HG03108 (cell line): ENCODE data around the gene PNMA8B.
"Not testable (repeated sequence)": the region's sequence is repeated elsewhere in the genome, so short reads cannot be mapped to it uniquely, and the experiment has no call there.

Experiments used
- ATAC-seq: cut with Tn5 transposase; IDR thresholded peaks from one replicate; pipeline ENCODE4 v1.9.1; 2021; ENCODE audit warnings: moderate library complexity; ENCODE audit not compliant: unreplicated experiment

The PNMA8B gene

DNA sequence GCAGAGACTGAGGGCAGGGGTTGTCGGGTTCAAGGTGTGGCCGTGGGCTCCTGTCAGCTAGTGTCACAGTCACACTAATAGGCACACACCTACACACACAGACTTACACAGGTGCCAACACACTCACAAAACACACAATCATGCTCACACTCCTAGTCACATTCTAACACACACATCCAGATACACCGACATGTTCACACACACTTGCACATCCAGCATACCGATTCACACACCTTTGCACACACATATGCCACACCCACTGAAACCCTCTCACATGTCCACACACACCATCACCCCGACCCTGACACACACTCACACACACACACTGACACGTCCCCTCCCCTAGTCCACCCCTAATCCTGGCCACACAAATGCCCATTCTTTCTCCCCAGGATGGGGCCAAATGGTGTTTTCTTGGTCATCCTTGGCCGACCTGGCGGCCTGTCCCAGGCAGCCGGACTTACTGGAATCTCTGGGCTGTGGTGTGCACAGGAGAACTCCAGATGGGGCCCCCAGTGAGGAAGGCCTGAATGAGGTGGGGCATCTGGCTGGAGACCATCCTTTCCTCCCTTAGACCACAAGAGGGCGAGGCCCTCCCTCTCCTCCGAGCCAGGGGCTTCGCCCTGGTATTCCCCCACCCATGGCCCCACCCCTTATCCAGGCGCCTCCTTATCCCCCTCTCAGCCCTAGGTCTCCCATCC, 19.1 kb upstream of the PNMA8B start:
- ATAC-seq = no peak

DNA sequence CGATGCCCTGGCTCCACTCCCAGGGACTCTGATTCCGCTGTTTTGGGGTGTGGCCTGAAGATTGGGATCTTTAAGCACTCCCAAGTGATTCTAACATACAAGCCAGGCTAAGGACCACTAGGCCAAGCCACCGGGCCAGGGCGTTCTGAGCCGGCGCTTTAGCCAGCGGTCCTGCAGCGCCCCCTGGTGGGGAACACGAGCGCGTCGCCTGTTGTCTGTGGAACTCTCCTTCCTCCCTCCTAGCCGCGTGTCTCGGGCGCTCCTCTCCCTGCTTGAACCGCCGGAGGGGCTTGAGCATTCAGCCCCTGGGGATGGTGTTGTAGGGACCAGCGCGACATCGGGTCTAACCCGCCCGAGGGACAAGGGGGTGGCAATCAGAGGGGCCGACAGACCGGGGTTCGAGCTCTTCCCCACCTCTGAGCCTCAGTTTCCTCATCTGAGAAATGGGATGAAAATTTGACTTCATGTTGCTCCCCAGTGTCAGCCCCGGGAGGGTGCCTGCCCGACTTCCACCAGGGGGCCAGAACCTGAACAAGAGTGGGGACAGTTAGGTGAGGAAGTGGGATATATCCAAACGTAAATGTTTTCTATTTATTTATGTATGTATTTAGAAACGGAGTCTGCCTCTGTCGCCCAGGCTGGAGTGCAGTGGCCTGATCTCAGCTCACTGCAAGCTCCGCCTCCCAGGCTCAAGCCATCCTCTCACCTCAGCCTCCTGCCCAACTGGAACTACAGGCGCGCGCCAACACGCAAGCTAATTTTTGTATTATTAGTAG, 18.0 kb upstream of the PNMA8B start:
- ATAC-seq = no peak

DNA sequence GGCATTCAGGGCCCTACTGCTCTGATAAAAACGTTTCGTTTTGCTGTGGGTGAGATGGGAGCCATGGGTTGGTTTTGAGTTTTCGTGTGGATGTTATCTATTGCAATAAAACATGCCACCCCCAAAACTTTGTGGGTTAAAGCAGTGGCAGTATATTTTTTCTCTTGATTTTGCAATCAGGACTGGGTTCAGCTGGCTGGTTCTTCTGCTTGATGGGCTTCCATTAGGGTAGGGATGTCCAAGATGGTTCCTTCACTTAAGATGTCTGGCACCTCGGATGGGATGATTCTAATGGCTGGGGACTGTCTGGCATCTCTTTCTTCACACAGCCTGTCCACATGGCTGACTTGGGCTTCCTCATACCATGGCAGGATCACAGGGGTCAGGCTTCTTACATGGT, 15.6 kb upstream of the PNMA8B start:
- ATAC-seq = no peak

DNA sequence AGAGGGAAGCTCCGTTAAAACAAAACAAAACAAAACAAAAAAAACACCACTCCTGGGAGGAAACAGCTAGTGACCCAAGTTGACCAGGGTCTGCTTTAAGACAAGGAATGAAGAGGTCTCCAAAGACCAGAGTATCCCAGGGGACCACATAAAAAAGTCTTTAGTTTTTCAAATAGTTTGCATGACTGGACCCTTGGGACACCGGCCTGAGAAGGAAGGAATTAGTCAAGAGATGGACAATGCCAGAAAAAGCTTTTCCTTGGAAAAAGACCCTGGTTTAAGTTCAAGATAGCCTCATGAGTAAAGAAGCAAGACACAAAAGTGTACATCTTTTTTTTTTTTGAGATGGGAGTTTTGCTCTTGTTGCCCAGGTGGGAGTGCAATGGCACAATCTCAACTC, 12.5 kb upstream of the PNMA8B start:
- ATAC-seq = no peak

- ATAC-seq = no peak
Observed at GRCh38 chr19:46503848-46504453, 8.3 kb upstream of the PNMA8B start.

DNA sequence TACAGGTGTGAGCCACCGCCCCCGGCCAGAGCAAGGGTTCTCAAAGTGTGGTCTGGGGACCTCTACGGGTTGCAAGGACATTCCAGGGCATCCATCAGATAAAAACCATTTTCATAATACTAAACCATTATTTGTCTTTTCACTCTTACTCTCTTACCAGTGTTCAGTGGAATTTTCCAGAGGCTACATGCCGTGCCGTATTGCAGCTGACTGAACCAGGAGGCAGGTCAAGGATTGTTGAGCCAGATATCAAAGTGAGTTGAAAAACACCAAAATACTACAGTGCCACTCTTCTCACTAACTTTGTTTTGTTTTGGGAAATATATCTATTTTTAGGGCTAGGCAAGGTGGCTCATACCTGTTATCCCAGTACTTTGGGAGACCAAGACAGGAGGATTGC, 7.2 kb upstream of the PNMA8B start:
- no peak for ATAC-seq

DNA sequence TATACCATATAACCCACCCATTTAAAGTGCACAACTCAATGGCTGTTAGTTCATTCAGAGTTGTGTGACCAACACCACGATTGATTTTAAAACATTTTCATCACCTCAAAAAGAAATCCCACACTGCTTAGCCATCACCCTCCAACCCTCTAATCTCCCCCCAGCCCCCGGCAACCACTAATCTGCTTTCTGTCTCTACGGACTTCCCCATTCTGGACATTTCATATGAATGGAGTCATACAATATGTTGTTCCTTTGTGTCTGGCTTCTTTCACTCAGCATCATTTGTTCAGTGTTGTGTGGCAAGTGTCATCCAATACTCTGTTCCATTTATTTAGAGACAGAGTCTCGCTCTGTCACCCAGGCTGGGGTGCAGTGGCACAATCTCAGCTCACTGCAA, 4.0 kb upstream of the PNMA8B start:
- no peak for ATAC-seq

- ATAC-seq = no peak
Observed at GRCh38 chr19:46497773-46498172, 2.1 kb upstream of the PNMA8B start.

DNA sequence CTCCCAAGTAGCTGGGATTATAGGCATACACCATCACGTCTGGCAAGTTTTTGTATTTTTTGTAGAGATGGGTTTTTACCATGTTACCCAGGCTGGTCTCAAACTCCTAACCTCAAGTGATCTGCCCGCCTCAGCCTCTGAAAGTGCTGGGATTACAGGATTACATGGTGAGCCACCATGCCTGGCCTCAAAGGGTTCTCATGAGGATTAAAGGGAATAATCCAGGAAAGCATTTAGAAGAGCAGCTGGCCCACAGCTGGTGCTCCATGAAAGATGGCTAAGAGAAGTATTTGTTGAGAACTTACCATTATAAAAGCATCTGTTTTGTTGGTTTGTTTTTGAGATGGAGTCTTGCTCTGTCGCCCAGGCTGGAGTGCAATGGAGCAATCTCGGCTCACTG, 1.2 kb upstream of the PNMA8B start:
- ATAC-seq = not testable (repeated sequence)

DNA sequence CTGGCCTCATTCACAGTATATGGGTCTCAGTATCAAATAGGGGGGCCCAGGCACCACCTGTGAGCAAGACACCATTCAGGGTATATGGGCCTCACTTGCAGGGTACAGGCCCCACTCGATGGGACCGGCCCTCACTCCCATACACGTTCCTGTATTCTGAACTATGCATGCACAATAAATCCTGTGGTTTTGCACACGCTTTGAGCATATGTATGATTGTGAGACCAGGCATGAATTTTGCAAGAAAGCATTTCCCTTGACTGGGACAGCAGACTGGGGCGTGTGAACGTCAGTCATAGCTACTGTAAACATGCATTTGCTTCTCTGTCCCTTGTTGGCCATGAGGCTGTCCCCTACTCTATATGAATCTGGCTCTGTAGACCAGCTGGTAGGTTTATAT, 637 bp upstream of the PNMA8B start:
- ATAC-seq = no peak

DNA sequence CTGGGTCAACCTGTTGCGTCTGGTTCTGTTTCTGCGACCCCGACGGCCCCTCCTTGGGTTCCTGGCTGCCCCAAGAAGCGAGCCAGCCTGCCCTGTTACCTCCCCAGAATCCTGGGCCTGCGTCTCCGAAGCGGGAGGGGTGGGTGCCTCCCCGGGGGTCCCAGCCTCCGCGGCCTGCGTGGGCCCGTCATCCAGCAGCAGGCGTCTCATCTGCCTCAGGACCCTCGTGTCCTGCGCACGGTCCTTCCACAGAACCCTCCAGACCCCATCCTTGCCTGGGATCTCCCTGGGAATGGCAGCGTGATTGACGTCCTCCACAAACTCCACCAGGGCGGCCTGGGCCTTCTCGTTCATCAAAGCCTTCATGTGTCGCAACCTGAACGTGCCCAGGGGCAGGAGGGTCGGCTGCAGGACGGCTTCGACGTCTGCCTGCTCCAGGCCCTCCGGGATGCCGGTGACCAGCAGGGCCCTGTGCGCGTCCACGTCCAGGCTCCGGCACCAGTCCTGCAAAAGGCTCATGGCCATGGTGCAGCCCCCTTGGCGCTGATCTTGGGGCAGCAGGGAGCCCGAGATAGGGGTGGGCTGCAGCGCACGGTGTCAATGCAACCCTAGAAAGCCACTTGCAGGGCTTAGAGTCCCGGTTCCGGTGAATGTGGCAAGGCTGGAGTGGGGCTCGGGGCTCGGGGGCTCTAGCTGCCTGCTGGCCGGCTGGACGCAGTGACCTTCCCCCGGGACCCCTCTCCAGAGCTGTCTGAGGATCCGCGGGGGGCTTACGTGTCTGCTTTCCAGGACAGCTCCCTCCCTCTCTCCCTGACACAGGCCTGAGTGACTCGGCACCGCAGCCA, 504 bp downstream of the PNMA8B start:
- ATAC-seq = no peak

GRCh38 chr19:46494146-46494940, 1.3 kb downstream of the PNMA8B start:
- no peak for ATAC-seq

DNA sequence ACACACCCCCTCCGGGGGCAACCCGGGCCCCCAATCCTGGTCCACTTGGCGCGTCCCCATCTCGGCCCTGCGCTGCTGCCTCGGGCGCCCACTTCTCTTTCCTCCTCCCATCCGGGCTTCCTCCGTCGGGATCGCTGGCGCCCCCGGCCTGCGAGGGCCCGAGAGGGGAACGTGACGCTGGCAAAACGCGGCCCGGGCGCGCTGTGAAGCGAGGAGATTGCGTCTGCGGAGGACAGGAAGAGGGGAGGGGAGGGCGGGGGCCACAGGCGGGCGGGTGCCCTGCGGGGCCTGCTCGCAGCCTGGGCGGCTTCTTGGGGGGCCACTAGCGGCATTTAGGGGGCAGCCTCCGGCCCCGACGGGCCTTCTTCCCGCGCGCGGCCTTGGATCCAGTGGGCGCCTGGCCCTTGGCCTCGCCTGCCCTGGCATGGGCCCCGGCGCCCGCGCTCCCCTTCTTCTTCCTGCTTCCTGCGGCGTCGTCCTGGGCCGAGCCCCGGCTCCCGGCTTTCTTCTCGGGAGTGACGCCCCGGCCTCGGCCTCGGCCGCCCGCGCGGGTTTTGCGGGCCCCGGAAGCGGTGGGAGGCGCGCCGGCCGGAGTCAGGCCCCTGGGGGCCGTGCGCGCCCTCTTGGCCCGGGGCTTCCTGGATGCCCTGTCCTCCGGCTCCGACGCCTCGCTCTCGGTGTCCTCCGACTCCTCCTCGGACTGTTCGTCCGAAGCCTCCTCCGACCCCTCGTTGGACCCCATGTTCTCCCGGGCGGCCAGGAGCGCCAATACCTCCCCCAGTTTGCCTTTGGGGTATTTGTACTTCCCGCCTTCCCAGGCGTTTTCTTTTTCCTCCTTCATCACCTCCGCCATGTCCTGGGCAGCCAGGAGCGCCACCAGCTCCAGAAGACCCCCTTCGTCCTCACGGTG, 2.2 kb downstream of the PNMA8B start:
- no peak for ATAC-seq

DNA sequence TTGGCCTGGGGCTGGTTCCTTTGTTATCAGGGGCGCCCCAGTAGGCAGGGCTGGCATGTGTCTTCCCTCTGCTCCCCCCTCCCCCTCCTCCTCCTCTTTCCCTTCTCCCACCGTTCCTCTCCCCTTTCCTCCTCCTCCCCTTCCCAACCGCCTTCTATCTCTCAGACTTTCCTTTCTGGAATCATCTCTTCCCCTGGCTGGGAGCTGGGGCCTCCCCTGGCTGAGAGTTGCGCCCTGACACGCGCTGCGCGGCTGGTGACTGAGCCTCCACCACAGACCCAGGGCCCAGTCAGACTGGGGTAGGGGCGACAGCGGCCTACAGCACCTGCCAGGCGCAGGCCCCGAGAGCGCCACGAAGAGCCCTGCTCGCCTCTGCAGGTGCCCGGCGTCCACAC, 2.8 kb downstream of the PNMA8B start:
- no peak for ATAC-seq

DNA sequence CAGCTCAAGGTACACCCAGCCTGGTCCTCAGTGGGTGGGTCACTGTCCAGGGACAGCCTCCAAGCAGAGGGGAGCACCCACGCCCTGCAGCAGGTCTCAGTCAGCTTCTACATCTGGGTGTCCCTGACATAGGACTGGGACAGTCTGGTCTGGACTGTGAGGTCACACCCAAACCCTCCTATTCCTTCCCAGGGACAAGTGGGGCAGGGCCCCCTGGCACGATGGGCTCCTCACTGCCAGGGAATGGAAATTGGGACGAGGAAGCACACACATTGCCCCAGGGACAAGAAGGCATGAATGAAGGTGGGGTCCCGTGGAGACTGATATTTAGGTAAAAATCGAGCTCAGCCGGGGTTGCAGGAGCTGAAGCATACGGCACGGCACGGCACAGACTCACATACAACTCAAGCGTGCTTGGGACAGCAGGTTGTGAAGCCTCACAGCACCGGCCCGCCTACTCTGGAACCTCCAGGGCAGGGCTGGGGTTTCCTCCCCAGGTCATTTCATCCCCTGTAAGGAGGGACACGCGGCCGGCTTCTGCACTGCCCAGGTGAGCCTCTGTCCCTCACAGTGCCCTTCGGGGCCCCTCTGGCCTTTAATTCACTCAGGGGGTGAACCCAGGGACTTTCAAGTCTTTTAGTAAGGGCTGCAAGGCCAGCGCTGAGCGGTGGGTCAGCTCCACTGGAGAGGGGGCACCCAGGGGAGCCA, 3.5 kb downstream of the PNMA8B start:
- no peak for ATAC-seq

DNA sequence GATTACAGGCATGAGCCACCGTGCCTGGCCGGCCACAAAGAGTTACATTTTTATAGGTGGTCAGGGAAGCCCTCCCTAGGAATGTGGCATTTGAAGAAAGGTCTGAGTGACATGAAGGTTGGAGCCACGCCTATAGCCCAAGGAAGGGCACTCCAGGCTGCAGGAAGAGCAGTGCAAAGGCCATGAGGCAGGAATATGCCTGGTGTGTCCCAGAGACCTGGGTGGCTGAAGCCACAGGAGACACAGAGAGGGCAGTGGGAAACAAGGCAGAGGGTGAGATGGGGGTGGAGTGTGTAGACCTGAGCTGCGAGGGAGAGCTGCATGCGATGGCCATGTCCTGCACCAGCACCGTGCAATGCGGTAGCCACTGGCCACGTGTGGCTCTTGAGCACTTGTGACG, 4.9 kb downstream of the PNMA8B start:
- ATAC-seq = no peak

GRCh38 chr19:46489445-46490272, 6.0 kb downstream of the PNMA8B start:
- ATAC-seq = no peak

GRCh38 chr19:46488551-46488950, 7.1 kb downstream of the PNMA8B start:
- ATAC-seq = no peak
